ENCODE measurements around the gene SLC39A3.
"Not testable (repeated sequence)": the region's sequence is repeated elsewhere in the genome, so short reads cannot be mapped to it uniquely, and the experiment has no call there.

SLC39A3 gene

DNA sequence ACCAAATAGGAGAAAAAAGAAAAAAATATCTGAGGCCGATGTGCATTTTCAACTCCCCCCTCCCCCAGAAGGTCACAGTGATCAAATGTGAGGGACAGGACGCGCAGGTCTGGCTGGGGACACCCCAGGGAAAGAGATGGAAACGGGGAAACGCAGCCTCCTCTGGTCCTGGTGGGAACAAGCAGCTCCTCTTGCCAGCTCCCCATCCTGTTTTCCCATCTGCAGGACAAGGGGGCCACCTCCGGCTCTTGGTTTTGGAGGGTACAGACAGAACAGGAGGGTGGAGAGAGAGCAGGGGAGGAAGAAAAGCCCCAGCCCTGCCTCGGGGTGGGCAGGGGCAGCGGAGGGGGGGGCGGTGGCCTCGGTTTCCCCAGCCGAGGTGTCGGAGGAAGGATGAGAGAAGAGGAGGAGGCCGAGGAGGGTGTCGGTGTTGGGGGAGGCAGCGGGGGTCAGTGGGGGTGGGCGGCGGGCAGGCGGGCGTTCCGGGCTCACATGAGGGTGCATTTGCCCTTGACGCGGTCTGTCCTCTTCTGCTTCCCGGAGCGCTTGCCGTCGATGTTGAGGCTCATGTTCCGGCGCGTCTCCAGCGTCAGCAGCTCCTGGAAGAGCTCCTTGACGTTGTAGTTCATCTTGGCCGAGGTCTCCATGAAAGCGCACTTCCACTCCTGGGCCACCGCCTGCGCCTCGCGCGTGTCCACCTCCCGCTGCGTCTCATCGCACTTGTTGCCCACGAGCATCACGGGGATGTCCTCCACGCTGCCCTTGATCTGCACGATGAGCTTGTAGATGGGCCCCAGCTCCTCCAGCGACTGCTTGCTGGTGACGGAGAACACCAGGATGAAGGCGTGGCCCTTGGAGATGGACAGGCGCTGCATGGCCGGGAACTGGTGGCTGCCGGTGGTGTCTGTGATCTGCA is 22.8 kb downstream of the SLC39A3 start:
- TF ChIP-seq, protein P1, sequence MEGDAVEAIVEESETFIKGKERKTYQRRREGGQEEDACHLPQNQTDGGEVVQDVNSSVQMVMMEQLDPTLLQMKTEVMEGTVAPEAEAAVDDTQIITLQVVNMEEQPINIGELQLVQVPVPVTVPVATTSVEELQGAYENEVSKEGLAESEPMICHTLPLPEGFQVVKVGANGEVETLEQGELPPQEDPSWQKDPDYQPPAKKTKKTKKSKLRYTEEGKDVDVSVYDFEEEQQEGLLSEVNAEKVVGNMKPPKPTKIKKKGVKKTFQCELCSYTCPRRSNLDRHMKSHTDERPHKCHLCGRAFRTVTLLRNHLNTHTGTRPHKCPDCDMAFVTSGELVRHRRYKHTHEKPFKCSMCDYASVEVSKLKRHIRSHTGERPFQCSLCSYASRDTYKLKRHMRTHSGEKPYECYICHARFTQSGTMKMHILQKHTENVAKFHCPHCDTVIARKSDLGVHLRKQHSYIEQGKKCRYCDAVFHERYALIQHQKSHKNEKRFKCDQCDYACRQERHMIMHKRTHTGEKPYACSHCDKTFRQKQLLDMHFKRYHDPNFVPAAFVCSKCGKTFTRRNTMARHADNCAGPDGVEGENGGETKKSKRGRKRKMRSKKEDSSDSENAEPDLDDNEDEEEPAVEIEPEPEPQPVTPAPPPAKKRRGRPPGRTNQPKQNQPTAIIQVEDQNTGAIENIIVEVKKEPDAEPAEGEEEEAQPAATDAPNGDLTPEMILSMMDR (IDR thresholded peaks at IDR 0.05; ENCODE audit: insufficient read depth, low read depth, low read length, missing control alignments), result no peak
- H3K4me3 ChIP-seq (ENCODE audit: low read length), result no peak overlapping the region
- no peak for DNase-seq (ENCODE audit: low read depth)

DNA sequence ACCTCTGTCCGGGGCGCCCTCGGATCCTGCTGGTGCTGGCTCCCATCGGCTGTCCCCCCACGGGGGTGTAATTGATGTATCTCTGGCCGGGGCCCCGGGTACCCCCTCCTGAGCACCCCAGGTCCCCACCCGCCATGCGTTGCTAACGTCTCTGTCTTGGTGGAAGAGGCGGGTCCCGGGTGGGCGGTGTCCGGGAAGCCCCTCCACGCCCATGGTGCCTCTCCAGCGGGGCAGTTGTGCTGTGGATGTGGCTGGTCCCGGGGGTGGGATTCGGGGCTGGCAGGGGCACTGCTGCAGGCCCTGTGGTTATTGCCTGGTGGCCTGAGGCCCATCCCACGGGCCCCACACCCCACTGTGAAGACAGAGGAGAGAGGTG is 23.6 kb downstream of the SLC39A3 start:
- TF ChIP-seq, protein P1 (IDR thresholded peaks at IDR 0.05; ENCODE audit: insufficient read depth, low read depth, low read length, missing control alignments), result no peak
- no peak for DNase-seq (ENCODE audit: low read depth)
- no peak overlapping the region for H3K4me3 ChIP-seq (ENCODE audit: low read length)

DNA sequence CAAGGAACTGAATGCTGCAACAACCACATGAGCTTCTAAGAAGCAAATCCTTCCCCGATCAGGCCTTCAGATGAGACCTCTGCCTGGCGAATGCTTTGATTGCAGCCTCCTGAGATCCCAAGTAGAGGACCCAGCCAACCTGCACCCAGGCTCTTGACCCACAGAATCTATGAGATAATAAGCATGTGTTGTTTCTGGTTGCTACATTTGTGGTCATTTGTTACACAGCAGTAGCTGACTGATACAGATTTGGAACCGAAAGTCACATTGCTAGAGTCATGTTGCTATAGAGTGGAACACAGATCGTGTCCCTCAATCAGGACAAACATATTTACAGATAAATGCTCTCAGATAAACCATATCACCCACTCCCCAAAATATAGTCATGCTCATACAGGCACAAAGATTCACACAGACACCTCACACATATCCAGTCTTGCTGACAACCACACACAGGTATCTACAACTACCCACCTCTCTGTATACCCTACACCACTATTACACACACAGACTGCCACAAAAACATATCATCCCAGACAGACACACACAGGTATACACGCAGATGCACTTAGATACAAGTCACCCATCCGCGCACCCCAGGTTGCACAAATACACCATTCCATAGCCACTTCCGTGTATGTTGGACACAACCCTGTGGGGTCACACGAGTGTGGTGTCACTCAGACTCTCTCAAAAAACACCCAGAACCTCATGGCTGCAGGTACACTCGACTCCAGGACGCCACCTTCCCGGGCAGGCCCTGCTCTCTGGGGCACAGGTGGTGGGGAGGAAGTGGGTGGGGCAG is 24.1 kb downstream of the SLC39A3 start:
- TF ChIP-seq, protein P1 (IDR thresholded peaks at IDR 0.05; ENCODE audit: insufficient read depth, low read depth, low read length, missing control alignments), result no peak

DNA sequence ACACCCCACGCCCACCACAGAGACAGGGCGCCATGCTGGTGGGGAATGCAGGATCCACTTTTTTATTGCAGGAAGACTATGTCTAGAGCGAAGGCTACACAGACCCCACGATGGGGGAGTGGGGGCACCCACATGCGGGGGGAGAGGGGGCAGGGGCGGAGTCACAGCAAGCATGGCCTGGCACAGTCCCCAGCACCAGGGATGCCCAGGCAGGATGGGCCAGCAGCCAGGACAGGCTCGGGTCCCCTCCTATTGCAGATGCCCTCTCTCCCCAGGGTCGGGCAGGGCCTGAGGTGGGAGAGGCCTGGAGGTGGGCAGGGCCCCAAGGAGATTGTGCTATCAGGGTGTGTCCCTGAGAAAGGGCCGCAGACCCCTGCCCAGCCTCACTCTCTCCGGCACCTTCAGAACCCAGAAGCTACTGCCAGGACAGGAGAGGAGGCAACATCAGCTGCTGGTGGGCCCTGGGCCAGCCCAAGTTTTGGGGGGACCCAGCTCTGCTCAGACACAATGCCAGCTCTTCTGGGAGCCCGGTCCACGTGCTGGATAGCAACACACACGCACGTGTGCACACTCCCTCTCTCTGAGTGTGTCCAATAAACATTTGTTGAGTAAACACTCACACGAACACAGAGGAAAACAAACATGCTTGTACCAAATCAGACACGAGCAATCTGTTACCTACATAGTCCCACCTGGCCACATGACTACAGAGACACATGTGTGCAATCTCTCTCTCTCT is 25.1 kb downstream of the SLC39A3 start:
- no peak for DNase-seq (ENCODE audit: low read depth)
- TF ChIP-seq, protein P1 (IDR thresholded peaks at IDR 0.05; ENCODE audit: insufficient read depth, low read depth, low read length, missing control alignments), result no peak

More for the DNA sequence above, 24.1 kb downstream of the SLC39A3 start:
- no peak for DNase-seq (ENCODE audit: low read depth)
- H3K4me3 ChIP-seq (ENCODE audit: low read length), result no peak overlapping the region

DNA sequence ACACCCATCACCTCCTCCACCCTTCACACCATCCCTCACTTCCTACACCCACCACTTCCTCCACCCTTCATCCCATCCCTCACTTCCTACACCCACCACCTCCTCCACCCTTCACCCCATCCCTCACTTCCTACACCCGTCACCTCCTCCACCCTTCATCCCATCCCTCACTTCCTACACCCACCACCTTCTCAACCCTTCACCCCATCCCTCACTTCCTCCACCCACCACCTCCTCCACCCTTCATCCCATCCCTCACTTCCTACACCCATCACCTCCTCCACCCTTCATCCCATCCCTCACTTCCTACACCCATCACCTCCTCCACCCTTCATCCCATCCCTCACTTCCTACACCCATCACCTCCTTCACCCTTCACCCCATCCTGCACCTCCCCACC is 25.7 kb downstream of the SLC39A3 start:
- DNase-seq (ENCODE audit: low read depth); H3K4me3 ChIP-seq (ENCODE audit: low read length): not testable (repeated sequence)

More for the DNA sequence above, 25.1 kb downstream of the SLC39A3 start:
- H3K4me3 ChIP-seq (ENCODE audit: low read length), result no peak overlapping the region

DNA sequence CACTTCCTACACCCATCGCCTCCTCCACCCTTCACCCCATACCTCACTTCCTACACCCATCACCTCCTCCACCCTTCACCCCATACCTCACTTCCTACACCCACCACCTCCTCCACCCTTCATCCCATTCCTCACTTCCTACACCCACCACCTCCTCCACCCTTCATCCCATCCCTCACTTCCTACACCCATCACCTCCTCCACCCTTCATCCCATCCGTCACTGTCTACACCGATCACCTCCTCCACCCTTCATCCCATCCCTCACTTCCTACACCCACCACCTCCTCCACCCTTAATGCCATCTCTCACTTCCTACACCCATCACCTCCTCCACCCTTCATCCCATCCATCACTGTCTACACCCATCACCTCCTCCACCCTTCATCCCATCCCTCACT is 26.6 kb downstream of the SLC39A3 start:
- H3K4me3 ChIP-seq (ENCODE audit: low read length); DNase-seq (ENCODE audit: low read depth): not testable (repeated sequence)

DNA sequence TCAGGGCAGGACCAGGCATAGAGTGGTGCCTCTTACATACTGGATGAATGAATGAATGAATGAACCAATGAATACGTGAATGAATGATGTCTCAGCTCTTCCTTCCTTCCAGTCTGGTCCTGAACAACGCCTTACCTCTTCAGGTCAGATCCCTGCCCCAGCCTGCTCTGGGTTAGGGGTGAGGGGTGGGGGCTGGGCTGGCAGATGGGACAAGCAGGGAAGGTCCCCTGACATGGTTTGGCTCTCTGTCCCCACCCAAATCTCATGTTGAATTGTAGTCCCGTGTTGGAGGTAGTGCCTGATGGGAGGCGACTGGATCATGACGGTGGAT is 28.0 kb downstream of the SLC39A3 start:
- TF ChIP-seq, protein P1 (IDR thresholded peaks at IDR 0.05; ENCODE audit: insufficient read depth, low read depth, low read length, missing control alignments), result no peak
- DNase-seq (ENCODE audit: low read depth), result no peak

More for the DNA sequence above, 28.0 kb downstream of the SLC39A3 start:
- no peak overlapping the region for H3K4me3 ChIP-seq (ENCODE audit: low read length)
